NCI-H128 (cell line): ENCODE data around the gene C1QTNF6.

ENCODE experiments used
- DNase-seq: peaks from one replicate; lab custom pipeline; 2025; ENCODE audit not compliant: unreplicated experiment; lab: John Stamatoyannopoulos, UW

The C1QTNF6 gene

GRCh38 chr22:37163575-37164504 is 24.2 kb downstream of the C1QTNF6 start:
- DNase-seq = no peak

GRCh38 chr22:37163096-37163489 is 25.0 kb downstream of the C1QTNF6 start:
- no peak for DNase-seq

GRCh38 chr22:37162221-37163095 is 25.6 kb downstream of the C1QTNF6 start:
- no peak for DNase-seq

GRCh38 chr22:37161443-37161842 is 26.6 kb downstream of the C1QTNF6 start:
- DNase-seq = no peak

- DNase-seq = no peak
These were observed 28.0 kb downstream of the C1QTNF6 start for GRCh38 chr22:37160027-37160426.

- no peak for DNase-seq
These were observed 29.1 kb downstream of the C1QTNF6 start for GRCh38 chr22:37158963-37159290.

GRCh38 chr22:37157516-37158285 is 30.3 kb downstream of the C1QTNF6 start:
- DNase-seq = no peak

- no peak for DNase-seq
These were observed 31.2 kb downstream of the C1QTNF6 start for GRCh38 chr22:37156686-37157435.

- DNase-seq = no peak
These were observed 32.1 kb downstream of the C1QTNF6 start for GRCh38 chr22:37155971-37156370.

- no peak for DNase-seq
These were observed 32.9 kb downstream of the C1QTNF6 start for GRCh38 chr22:37154925-37155712.

- DNase-seq = no peak
These were observed 34.1 kb downstream of the C1QTNF6 start for GRCh38 chr22:37153901-37154300.

GRCh38 chr22:37151401-37151800 is 36.6 kb downstream of the C1QTNF6 start:
- DNase-seq = no peak

- no peak for DNase-seq
These were observed 37.3 kb downstream of the C1QTNF6 start for GRCh38 chr22:37150701-37151100.

- DNase-seq = no peak
These were observed 39.0 kb downstream of the C1QTNF6 start for GRCh38 chr22:37148742-37149665.

- no peak for DNase-seq
These were observed 39.9 kb downstream of the C1QTNF6 start for GRCh38 chr22:37148031-37148651.

- no peak for DNase-seq
These were observed 40.7 kb downstream of the C1QTNF6 start for GRCh38 chr22:37147186-37147990.

- DNase-seq = no peak
These were observed 41.4 kb downstream of the C1QTNF6 start for GRCh38 chr22:37146507-37147180.
